HG02588 (cell line): ENCODE data around the gene LCA5.
A peak's percentile ranks its signal among the peaks of the same experiment; 100 is the strongest.
"Not testable (repeated sequence)": the region's sequence is repeated elsewhere in the genome, so short reads cannot be mapped to it uniquely, and the experiment has no call there.

Experiments
- ATAC-seq: cut with Tn5 transposase; IDR thresholded peaks from one replicate; pipeline ENCODE4 v1.9.1; 2021; ENCODE audit warnings: mild to moderate bottlenecking, moderate library complexity; ENCODE audit not compliant: unreplicated experiment

LCA5 gene

GRCh38 chr6:79468116-79468515 lies 69.1 kb downstream of the LCA5 start:
- ATAC-seq = no peak

DNA sequence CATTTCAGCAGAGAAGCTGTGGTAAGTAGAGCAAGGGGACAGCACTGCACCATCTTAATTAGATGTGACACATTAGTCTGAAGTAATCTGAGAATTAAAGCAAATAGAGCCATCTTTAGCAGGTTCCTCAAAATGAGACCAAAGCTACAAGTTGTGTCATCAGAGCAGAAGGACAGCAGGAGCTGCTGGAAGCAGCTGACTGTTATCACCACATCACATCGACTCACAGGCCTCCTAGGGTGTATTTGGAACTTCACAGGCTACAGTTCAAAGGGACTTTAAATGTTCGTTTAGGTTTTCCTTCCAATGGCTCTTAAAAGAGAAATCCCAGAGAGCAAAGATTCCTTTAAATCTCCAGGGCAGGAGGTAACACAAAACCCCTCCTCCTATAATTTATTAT lies 69.5 kb downstream of the LCA5 start:
- no peak for ATAC-seq

- ATAC-seq = no peak
These were observed 70.9 kb downstream of the LCA5 start for GRCh38 chr6:79466207-79466834.

DNA sequence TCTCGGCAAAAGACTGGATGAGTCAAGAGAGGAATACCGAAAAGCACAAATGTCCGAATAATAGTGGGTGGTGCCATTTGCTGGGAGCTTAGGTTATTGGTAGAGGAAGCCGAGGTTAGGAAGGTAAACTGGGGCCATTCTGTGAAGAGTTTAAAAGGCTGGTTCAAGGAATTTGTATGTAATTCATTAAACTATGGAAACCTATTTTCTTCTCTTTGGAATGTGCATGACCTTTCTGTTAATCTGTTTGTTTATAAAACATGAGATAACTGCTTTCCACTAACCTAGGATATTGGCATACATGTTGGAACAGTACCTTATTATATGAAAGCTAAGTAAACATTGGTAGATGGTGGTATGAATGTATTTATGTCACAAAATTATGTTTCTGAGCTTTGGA lies 71.8 kb downstream of the LCA5 start:
- no peak for ATAC-seq

- ATAC-seq = no peak
These were observed 73.6 kb downstream of the LCA5 start for GRCh38 chr6:79463621-79464050.

- peak; percentile 47 for ATAC-seq
These were observed 76.0 kb downstream of the LCA5 start for GRCh38 chr6:79461205-79461604.

- no peak for ATAC-seq
These were observed 81.8 kb downstream of the LCA5 start for GRCh38 chr6:79455446-79455845.

DNA sequence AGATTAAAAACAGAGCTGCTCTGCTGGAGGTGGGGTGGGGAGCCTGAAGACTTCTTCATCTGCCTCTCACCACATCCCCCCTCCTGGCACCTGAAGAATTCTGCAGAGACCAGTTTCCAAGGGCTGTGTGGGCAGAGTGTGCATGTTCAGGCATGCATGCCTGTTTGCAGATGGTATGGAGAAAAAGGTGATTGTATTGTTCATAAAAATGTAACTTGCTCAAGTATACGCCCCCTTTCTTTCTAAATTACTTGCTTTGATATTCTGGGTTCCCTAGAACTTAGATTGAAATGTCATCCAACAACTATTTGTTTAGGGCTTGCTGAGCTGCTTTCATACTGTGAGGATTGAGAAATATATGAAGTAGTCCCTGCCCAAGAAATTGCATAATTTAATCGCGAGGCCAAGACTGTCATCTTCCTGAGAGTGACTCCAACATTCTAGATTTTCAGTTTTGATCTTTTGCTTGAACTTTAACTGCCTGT lies 83.6 kb downstream of the LCA5 start:
- peak; percentile 53 for ATAC-seq

- ATAC-seq = no peak
These were observed 86.2 kb downstream of the LCA5 start for GRCh38 chr6:79450984-79451383.

GRCh38 chr6:79446006-79446405 lies 91.2 kb downstream of the LCA5 start:
- no peak for ATAC-seq

- ATAC-seq = not testable (repeated sequence)
These were observed 93.4 kb downstream of the LCA5 start for GRCh38 chr6:79443876-79444275.

- ATAC-seq = no peak
These were observed 96.0 kb downstream of the LCA5 start for GRCh38 chr6:79441192-79441591.

DNA sequence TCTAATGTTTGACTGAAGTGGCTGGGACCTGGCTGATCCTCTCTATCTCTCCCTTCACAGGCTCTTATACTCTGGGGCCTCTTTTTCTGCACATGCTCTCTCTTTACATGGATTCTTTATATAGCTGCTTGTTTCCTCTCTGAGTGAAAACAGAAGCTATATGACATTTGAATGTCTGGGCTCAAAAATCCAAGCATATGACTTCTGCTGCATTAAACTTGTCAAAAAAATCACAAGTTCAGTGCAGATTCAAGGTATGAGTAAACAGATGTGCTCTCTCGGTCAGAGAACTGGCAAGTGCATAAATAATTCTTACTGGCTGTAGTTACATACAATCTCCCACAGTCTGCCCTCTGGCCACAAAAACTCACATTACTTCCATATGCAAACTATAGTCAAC lies 96.6 kb downstream of the LCA5 start:
- peak; percentile 61 for ATAC-seq

GRCh38 chr6:79438030-79438429 lies 99.2 kb downstream of the LCA5 start:
- ATAC-seq = no peak

DNA sequence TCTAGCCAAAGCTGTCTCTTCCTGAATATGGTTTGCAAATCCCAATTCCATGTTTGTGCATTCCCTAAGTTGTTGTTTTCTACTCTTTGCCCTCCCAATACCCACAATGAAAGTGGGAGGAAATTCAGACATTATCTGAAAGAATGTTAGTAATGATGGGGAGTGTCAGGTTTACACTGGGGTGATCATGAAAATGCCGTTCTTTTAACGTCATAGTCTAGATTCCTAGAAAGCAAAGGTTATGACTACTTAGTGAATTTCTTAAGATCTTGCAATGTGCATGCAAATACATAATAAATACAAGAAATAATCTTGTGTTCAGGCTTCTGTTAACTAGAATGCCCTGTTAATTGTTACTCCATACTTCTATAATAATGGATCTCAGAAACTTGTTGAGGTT lies 101.0 kb downstream of the LCA5 start:
- ATAC-seq = no peak

DNA sequence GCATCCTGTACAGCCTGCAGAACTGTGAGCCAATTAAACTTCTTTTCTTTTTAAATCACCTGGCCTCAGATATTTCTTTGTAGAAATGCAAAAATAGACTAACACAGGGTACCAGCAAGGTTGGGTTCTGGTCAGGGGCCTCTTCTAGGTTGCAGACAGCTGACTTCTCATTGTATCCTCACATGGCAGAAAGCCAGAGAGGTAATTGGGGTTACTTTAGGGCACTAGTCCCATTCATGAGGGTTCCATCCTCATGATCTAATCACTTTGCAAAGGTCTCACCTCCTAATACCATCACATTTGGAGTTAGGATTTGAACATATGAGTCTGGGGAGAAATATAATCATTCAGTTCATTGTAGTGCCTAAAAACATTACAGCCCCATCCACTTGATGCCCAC lies 101.5 kb downstream of the LCA5 start:
- ATAC-seq = no peak
